Endodermal cell (in vitro differentiated cells): ENCODE data around the gene IFT122. TPM values are rescaled to one million over a fixed set of nuclear protein-coding genes. Genes with fewer than 3 reads are reported as not detected.

ENCODE experiments used
- DNase-seq: peaks from one replicate; pipeline ENCODE4 v3.0.0-alpha.2; 2017
- H3K27ac ChIP-seq: 2 replicates; pipeline ENCODE4 v1.5.1; 2013; ENCODE audit warnings: mild to moderate bottlenecking, low read depth, low read length, moderate library complexity
- H3K27me3 ChIP-seq: 2 replicates; pipeline ENCODE4 v1.6.1; 2013; ENCODE audit warnings: mild to moderate bottlenecking, low read length, moderate library complexity; ENCODE audit not compliant: insufficient read depth, control insufficient read depth, poor library complexity, severe bottlenecking
- H3K36me3 ChIP-seq: 2 replicates; pipeline ENCODE4 v1.7.0; 2013; ENCODE audit warnings: mild to moderate bottlenecking, low read length, moderate library complexity; ENCODE audit not compliant: control insufficient read depth, insufficient read depth
- H3K4me1 ChIP-seq: one replicate; pipeline ENCODE4 v1.7.0; 2013; ENCODE audit warnings: low read length; ENCODE audit not compliant: control insufficient read depth, insufficient read depth
- H3K4me3 ChIP-seq: 2 replicates; pipeline ENCODE4 v1.5.1; 2013; ENCODE audit warnings: mild to moderate bottlenecking, low read length, moderate library complexity
- H3K9ac ChIP-seq: 2 replicates; pipeline ENCODE4 v1.6.1; 2013; ENCODE audit warnings: mild to moderate bottlenecking, low read length, moderate library complexity; ENCODE audit not compliant: poor library complexity, severe bottlenecking; ENCODE audit errors: extremely low read depth
- H3K9me3 ChIP-seq: 2 replicates; pipeline ENCODE4 v1.6.1; 2013; ENCODE audit warnings: mild to moderate bottlenecking, low read length, moderate library complexity; ENCODE audit not compliant: control insufficient read depth
- H3K27ac Mint-ChIP-seq: 2 replicates; pipeline ENCODE4 v1.8.0; 2020; ENCODE audit warnings: mixed read lengths
- H3K27me3 Mint-ChIP-seq: 2 replicates; pipeline ENCODE4 v1.8.0; 2021; ENCODE audit warnings: mild to moderate bottlenecking, mixed read lengths; ENCODE audit not compliant: insufficient read depth
- H3K36me3 Mint-ChIP-seq: 2 replicates; pipeline ENCODE4 v1.8.0; 2020; ENCODE audit warnings: low read depth, mixed read lengths
- H3K4me1 Mint-ChIP-seq: 2 replicates; pipeline ENCODE4 v1.8.0; 2020; ENCODE audit warnings: mixed read lengths
- H3K4me3 Mint-ChIP-seq: 2 replicates; pipeline ENCODE4 v1.8.0; 2020; ENCODE audit warnings: mild to moderate bottlenecking, moderate library complexity, mixed read lengths
- H3K9me3 Mint-ChIP-seq: 2 replicates; pipeline ENCODE4 v1.8.0; 2020; ENCODE audit warnings: mild to moderate bottlenecking, mixed read lengths
- WGBS, 2 experiments: methylation state at CpG; one replicate each; pipeline versions ENCODE4 v1.1.5 to v1.1.7; 2013; ENCODE audit warnings: missing lambda C conversion rate in 2 of 2, mixed read lengths in 1 of 2; ENCODE audit not compliant: insufficient coverage in 1 of 2, insufficient read length in 1 of 2; 5-methylcytosine and 5-hydroxymethylcytosine counted together
- total RNA-seq, 2 donors: library from RNA; stranded (reverse); fragmentation: NEBNext Ultra II Directional in 1 of 2; extraction: Animal tissue kit (Norgen Biotek cat#: 25700) in 1 of 2; gene quantifications; 2 replicates in 1 of 2; 3 replicates in 1 of 2; pipeline ENCODE4 v1.2.1, GENCODE V29; 2021
- TF ChIP-seq, protein P1 (sequence below): fragments of 200-600 bp; sonication (generic); conservative IDR thresholded peaks from 2 replicates; pipeline ENCODE4 v1.5.0; 2021; ENCODE audit warnings: antibody characterized with exemption, mild to moderate bottlenecking

The IFT122 gene
- total RNA-seq, 2 donors from 2014 or later, result 36.0 to 46.6 TPM

DNA sequence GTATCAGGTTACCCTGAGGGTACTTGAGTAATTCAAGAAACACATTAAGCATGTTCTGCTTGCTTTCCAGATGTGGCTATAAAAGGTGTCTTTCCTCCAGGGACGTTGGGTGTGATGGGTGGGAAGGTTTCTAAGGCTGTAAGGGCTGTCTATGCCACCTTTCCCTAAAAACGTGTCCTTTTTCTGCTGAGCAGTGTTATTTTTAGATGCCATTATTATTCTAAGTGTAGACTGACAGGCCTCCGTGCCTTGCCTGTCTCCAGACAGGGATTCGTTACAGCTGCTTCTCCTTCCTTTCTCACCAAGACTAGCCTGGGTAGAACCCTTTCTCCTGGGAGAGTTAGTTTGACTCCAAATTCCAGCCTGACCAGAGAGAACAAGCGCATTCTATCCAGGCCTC is 61.6 kb downstream of the IFT122 start:
- H3K4me3 ChIP-seq, result no peak overlapping the region
- TF ChIP-seq, protein P1, sequence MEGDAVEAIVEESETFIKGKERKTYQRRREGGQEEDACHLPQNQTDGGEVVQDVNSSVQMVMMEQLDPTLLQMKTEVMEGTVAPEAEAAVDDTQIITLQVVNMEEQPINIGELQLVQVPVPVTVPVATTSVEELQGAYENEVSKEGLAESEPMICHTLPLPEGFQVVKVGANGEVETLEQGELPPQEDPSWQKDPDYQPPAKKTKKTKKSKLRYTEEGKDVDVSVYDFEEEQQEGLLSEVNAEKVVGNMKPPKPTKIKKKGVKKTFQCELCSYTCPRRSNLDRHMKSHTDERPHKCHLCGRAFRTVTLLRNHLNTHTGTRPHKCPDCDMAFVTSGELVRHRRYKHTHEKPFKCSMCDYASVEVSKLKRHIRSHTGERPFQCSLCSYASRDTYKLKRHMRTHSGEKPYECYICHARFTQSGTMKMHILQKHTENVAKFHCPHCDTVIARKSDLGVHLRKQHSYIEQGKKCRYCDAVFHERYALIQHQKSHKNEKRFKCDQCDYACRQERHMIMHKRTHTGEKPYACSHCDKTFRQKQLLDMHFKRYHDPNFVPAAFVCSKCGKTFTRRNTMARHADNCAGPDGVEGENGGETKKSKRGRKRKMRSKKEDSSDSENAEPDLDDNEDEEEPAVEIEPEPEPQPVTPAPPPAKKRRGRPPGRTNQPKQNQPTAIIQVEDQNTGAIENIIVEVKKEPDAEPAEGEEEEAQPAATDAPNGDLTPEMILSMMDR, result no peak
- H3K9ac ChIP-seq, result no peak overlapping the region
- WGBS, 2 experiments, result 88 to 100% methylated on average over 1 to 5 of the region's 5 CpGs
- no peaks in the 10 kb centered on the region for H3K27me3 ChIP-seq
- H3K4me1 Mint-ChIP-seq, result peaks cover 12% of the 10 kb centered on the region
- no peak overlapping the region for H3K4me3 Mint-ChIP-seq
- DNase-seq, result no peak
- peaks cover 37% of the 10 kb centered on the region for H3K36me3 Mint-ChIP-seq
- peaks cover 48% of the 10 kb centered on the region for H3K36me3 ChIP-seq
- no peaks in the 10 kb centered on the region for H3K9me3 ChIP-seq
- no peak overlapping the region for H3K27ac ChIP-seq
- H3K27me3 Mint-ChIP-seq, result no peaks in the 10 kb centered on the region
- H3K4me1 ChIP-seq, result peaks cover 3% of the 10 kb centered on the region
- no peak overlapping the region for H3K27ac Mint-ChIP-seq
- H3K9me3 Mint-ChIP-seq, result no peaks in the 10 kb centered on the region

DNA sequence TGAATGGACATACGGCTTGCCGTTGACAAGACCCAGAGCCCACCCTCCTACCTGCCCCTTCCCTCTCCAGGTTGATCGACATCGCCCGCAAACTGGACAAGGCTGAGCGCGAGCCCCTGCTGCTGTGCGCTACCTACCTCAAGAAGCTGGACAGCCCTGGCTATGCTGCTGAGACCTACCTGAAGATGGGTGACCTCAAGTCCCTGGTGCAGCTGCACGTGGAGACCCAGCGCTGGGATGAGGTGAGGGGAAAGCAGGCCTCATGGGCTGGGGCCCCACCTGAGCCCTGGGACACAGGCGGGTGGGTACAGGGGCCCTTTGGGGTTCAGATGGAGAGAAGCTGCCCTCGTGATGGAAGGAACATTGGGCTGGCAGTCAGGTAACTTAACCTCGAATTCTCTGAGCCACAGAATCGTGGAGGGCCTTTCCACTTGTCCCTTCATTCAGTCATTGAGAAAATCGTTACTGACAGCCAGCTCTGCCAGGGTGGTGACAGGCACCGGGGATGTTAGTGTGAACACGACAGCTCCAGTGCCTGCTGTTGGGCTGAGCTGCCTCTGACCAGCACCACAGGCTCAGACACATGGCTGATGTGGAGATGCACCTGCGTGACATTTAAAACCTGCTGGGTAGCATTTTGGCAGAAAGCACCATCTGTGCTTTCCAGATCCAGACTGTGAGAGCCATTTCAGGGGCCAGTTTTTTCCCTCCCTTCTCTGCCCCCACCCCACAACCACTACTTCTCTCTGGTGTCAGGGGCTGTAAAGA is 62.8 kb downstream of the IFT122 start:
- Histone ChIP-seq H3K9me3 (no peaks in the 10 kb centered on the region), H3K27me3 (no peaks in the 10 kb centered on the region), H3K36me3 (peaks cover 49% of the 10 kb centered on the region), H3K27ac (no peak overlapping the region), H3K4me3 (no peak overlapping the region), H3K9ac (no peak overlapping the region), H3K4me1 (peaks cover 3% of the 10 kb centered on the region)
- no peak for DNase-seq
- peaks cover 12% of the 10 kb centered on the region for H3K4me1 Mint-ChIP-seq
- no peaks in the 10 kb centered on the region for H3K27me3 Mint-ChIP-seq
- H3K9me3 Mint-ChIP-seq, result no peaks in the 10 kb centered on the region
- 94 to 97% methylated on average over 15 to 18 of the region's 18 CpGs for WGBS, 2 experiments
- TF ChIP-seq, protein P1, result no peak
- H3K27ac Mint-ChIP-seq, result no peak overlapping the region
- peaks cover 44% of the 10 kb centered on the region for H3K36me3 Mint-ChIP-seq
- H3K4me3 Mint-ChIP-seq, result no peak overlapping the region

- H3K4me1 Mint-ChIP-seq, result peaks cover 7% of the 10 kb centered on the region
- no peak overlapping the region for H3K4me3 ChIP-seq
- H3K9me3 Mint-ChIP-seq, result no peaks in the 10 kb centered on the region
- no peaks in the 10 kb centered on the region for H3K27me3 Mint-ChIP-seq
- no peaks in the 10 kb centered on the region for H3K27me3 ChIP-seq
- 90 to 92% methylated on average over 9 to 13 of the region's 13 CpGs for WGBS, 2 experiments
- H3K9me3 ChIP-seq, result no peaks in the 10 kb centered on the region
- no peak overlapping the region for H3K27ac ChIP-seq
- peaks cover 44% of the 10 kb centered on the region for H3K36me3 Mint-ChIP-seq
- no peak overlapping the region for H3K4me3 Mint-ChIP-seq
- H3K27ac Mint-ChIP-seq, result no peak overlapping the region
- no peak overlapping the region for H3K9ac ChIP-seq
- H3K4me1 ChIP-seq, result peaks cover 3% of the 10 kb centered on the region
- no peak for DNase-seq
- peaks cover 49% of the 10 kb centered on the region for H3K36me3 ChIP-seq
- TF ChIP-seq, protein P1, result no peak
Observed at GRCh38 chr3:129503471-129504291, 63.7 kb downstream of the IFT122 start.
